Neural cell (in vitro differentiated cells): ENCODE results near the gene ACAD10. TPM values are rescaled to one million over a fixed set of nuclear protein-coding genes. Genes with fewer than 3 reads are reported as not detected.

ENCODE experiments used
- H2AFZ ChIP-seq: fragments of 200-600, 300-800 bp; sonication (generic), shearing (Covaris generic); 2 replicates; pipeline ENCODE4 v1.6.0; 2014; ENCODE audit warnings: low read depth, mild to moderate bottlenecking, antibody characterized with exemption, low read length, moderate library complexity
- H3F3A ChIP-seq: fragments of 200-600 bp; shearing (Covaris generic); 2 replicates; pipeline ENCODE4 v1.6.1; 2016; ENCODE audit warnings: mild to moderate bottlenecking, moderate library complexity, mixed read lengths, antibody characterized with exemption, low read length; ENCODE audit not compliant: insufficient read depth, poor library complexity, severe bottlenecking
- H3K27ac ChIP-seq: fragments of 200-600, 300-800 bp; sonication (generic), shearing (Covaris generic); 2 replicates; pipeline ENCODE4 v1.5.1; 2014; ENCODE audit warnings: mild to moderate bottlenecking, low read length, moderate library complexity
- H3K27me3 ChIP-seq: fragments of 300-800, 200-600 bp; sonication (generic), shearing (Covaris generic); 2 replicates; pipeline ENCODE4 v1.6.0; 2014; ENCODE audit warnings: mild to moderate bottlenecking, low read depth, low read length, moderate library complexity; ENCODE audit not compliant: insufficient read depth
- H3K36me3 ChIP-seq: fragments of 300-800, 200-600 bp; sonication (generic), shearing (Covaris generic); 2 replicates; pipeline ENCODE4 v1.5.1; 2014; ENCODE audit warnings: mild to moderate bottlenecking, antibody characterized with exemption, low read length, moderate library complexity; ENCODE audit not compliant: insufficient read depth
- H3K4me2 ChIP-seq: fragments of 300-800, 200-600 bp; sonication (generic), shearing (Covaris generic); 2 replicates; pipeline ENCODE4 v1.6.0; 2014; ENCODE audit warnings: mild to moderate bottlenecking, low read length
- H3K4me3 ChIP-seq: fragments of 300-800, 200-600 bp; sonication (generic), shearing (Covaris generic); 2 replicates; pipeline ENCODE4 v1.5.1; 2014; ENCODE audit warnings: mild to moderate bottlenecking, low read length, moderate library complexity
- H3K79me2 ChIP-seq: fragments of 200-600 bp; shearing (Covaris generic); replicated peaks from 2 replicates; pipeline ENCODE4 v1.6.0; 2014; ENCODE audit warnings: mild to moderate bottlenecking, low read length, moderate library complexity; ENCODE audit not compliant: insufficient read depth
- H3K9ac ChIP-seq: fragments of 300-800, 200-600 bp; sonication (generic), shearing (Covaris generic); 2 replicates; pipeline ENCODE4 v1.6.1; 2016; ENCODE audit warnings: mild to moderate bottlenecking, low read length, mixed read lengths
- H3K9me2 ChIP-seq: fragments of 200-600 bp; shearing (Covaris generic); 2 replicates; pipeline ENCODE4 v1.6.1; 2016; ENCODE audit warnings: mild to moderate bottlenecking, low read length, mixed read lengths; ENCODE audit not compliant: insufficient read depth
- H3K9me3 ChIP-seq: fragments of 200-600, 300-800 bp; sonication (generic), shearing (Covaris generic); 2 replicates; pipeline ENCODE4 v1.6.1; 2016; ENCODE audit warnings: mild to moderate bottlenecking, mixed run types, low read length, moderate library complexity, mixed read lengths
- H4K20me1 ChIP-seq: fragments of 200-600 bp; shearing (Covaris generic); 2 replicates; pipeline ENCODE4 v1.6.1; 2016; ENCODE audit warnings: mild to moderate bottlenecking, mixed run types; ENCODE audit not compliant: insufficient read depth
- EP300 ChIP-seq: fragments of 450-650 bp; conservative IDR thresholded peaks from 2 replicates; pipeline ENCODE4 v1.6.1; 2014; ENCODE audit warnings: antibody characterized with exemption, mild to moderate bottlenecking, moderate library complexity; ENCODE audit not compliant: poor library complexity, severe bottlenecking
- EZH2 ChIP-seq: fragments of 200-600, 300-800 bp; shearing (Covaris generic), sonication (generic); IDR thresholded peaks from 2 replicates; pipeline ENCODE4 v1.6.1; 2014; ENCODE audit warnings: antibody characterized with exemption, low read length, borderline replicate concordance, mild to moderate bottlenecking; ENCODE audit not compliant: insufficient read depth, poor library complexity, severe bottlenecking
- MXI1 ChIP-seq: fragments of 450-650 bp; conservative IDR thresholded peaks from 2 replicates; pipeline ENCODE4 v1.6.1; 2014; ENCODE audit warnings: antibody characterized with exemption, mild to moderate bottlenecking; ENCODE audit not compliant: poor library complexity, severe bottlenecking
- POLR2AphosphoS5 ChIP-seq: IDR thresholded peaks from 2 replicates; pipeline ENCODE4 v1.6.1; 2012
- RAD21 ChIP-seq: fragments of 450-650 bp; conservative IDR thresholded peaks from 2 replicates; pipeline ENCODE4 v1.6.1; 2014; ENCODE audit warnings: antibody characterized with exemption, mild to moderate bottlenecking, moderate library complexity
- SMC3 ChIP-seq: fragments of 450-650 bp; conservative IDR thresholded peaks from 2 replicates; pipeline ENCODE4 v1.6.1; 2014; ENCODE audit warnings: antibody characterized with exemption, mild to moderate bottlenecking, moderate library complexity; ENCODE audit not compliant: poor library complexity
- TAF1 ChIP-seq: IDR thresholded peaks from 2 replicates; pipeline ENCODE4 v1.6.1; 2012; ENCODE audit warnings: low read depth
- polyA plus RNA-seq: library from polyadenylated mRNA; depleted of rRNA; stranded (reverse); fragments of >200 nt; gene quantifications from 2 replicates; pipeline ENCODE4 v1.2.3, GENCODE V29; 2014
- TF ChIP-seq, protein P1 (sequence below): fragments of 450-650 bp; IDR thresholded peaks from 2 replicates; pipeline ENCODE4 v1.5.1; 2014; ENCODE audit warnings: antibody characterized with exemption, mild to moderate bottlenecking, moderate library complexity; ENCODE audit not compliant: poor library complexity, severe bottlenecking
- TF ChIP-seq, protein P2 (sequence below): IDR thresholded peaks from 2 replicates; pipeline ENCODE4 v1.6.1; 2012; ENCODE audit warnings: borderline replicate concordance

Gene ACAD10
- polyA plus RNA-seq, 1 donor from 2014 or later = 25.7 TPM

DNA sequence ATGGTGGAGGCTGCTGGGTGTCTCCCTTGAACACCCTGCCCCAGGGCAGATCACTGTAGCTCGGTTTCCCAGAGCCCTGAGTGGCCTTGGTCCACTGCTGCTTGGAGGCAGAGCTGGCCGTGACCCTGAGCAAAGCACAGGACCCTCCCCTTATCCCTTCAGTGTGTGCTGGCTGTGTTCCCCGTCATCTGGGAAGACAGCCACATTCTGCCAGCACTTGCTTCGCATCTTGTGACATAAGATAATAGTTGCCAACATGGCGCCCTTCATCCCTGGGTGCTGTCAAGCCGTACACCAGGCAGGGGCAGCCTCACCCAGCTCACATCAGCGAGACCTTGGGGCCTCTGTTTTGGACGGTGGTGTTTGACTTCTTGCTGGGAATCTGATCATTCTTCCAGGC is 68.8 kb downstream of the ACAD10 start:
- no peak overlapping the region for H2AFZ ChIP-seq
- no peak overlapping the region for H3K4me2 ChIP-seq
- H3K4me3 ChIP-seq = no peak overlapping the region
- no peaks in the 10 kb centered on the region for H3K79me2 ChIP-seq
- H3K27ac ChIP-seq = no peak overlapping the region
- H3K9ac ChIP-seq = no peak overlapping the region
- no peak for TF ChIP-seq EZH2
- no peak for TF ChIP-seq TAF1
- TF ChIP-seq RAD21 = no peak
- TF ChIP-seq POLR2AphosphoS5 = no peak
- no peak for TF ChIP-seq EP300
- TF ChIP-seq, protein P1, sequence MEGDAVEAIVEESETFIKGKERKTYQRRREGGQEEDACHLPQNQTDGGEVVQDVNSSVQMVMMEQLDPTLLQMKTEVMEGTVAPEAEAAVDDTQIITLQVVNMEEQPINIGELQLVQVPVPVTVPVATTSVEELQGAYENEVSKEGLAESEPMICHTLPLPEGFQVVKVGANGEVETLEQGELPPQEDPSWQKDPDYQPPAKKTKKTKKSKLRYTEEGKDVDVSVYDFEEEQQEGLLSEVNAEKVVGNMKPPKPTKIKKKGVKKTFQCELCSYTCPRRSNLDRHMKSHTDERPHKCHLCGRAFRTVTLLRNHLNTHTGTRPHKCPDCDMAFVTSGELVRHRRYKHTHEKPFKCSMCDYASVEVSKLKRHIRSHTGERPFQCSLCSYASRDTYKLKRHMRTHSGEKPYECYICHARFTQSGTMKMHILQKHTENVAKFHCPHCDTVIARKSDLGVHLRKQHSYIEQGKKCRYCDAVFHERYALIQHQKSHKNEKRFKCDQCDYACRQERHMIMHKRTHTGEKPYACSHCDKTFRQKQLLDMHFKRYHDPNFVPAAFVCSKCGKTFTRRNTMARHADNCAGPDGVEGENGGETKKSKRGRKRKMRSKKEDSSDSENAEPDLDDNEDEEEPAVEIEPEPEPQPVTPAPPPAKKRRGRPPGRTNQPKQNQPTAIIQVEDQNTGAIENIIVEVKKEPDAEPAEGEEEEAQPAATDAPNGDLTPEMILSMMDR = no peak
- no peak for TF ChIP-seq SMC3
- TF ChIP-seq MXI1 = no peak
- TF ChIP-seq, protein P2, sequence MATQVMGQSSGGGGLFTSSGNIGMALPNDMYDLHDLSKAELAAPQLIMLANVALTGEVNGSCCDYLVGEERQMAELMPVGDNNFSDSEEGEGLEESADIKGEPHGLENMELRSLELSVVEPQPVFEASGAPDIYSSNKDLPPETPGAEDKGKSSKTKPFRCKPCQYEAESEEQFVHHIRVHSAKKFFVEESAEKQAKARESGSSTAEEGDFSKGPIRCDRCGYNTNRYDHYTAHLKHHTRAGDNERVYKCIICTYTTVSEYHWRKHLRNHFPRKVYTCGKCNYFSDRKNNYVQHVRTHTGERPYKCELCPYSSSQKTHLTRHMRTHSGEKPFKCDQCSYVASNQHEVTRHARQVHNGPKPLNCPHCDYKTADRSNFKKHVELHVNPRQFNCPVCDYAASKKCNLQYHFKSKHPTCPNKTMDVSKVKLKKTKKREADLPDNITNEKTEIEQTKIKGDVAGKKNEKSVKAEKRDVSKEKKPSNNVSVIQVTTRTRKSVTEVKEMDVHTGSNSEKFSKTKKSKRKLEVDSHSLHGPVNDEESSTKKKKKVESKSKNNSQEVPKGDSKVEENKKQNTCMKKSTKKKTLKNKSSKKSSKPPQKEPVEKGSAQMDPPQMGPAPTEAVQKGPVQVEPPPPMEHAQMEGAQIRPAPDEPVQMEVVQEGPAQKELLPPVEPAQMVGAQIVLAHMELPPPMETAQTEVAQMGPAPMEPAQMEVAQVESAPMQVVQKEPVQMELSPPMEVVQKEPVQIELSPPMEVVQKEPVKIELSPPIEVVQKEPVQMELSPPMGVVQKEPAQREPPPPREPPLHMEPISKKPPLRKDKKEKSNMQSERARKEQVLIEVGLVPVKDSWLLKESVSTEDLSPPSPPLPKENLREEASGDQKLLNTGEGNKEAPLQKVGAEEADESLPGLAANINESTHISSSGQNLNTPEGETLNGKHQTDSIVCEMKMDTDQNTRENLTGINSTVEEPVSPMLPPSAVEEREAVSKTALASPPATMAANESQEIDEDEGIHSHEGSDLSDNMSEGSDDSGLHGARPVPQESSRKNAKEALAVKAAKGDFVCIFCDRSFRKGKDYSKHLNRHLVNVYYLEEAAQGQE = no peak
- H3K36me3 ChIP-seq = no peaks in the 10 kb centered on the region
- no peaks in the 10 kb centered on the region for H4K20me1 ChIP-seq
- H3K27me3 ChIP-seq = no peaks in the 10 kb centered on the region
- no peaks in the 10 kb centered on the region for H3F3A ChIP-seq
- H3K9me3 ChIP-seq = no peaks in the 10 kb centered on the region
- no peaks in the 10 kb centered on the region for H3K9me2 ChIP-seq

DNA sequence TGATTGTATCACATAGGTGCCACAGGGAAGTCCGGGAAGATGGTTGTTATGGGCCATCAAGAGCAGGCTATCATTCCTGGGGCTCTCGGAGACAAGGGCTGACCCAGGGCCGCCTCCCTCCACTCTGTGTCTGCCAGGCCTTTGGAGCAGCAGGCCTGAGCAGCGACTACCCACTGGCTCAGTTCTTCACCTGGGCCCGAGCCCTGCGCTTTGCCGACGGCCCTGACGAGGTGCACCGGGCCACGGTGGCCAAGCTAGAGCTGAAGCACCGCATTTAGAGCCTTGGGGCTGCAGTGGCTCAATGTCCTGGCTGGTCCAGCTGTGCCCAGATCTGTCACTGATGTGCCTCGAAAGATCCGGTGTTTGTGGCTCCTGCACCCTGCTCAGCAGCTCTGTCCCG is 70.3 kb downstream of the ACAD10 start:
- Histone ChIP-seq H3K36me3 (no peaks in the 10 kb centered on the region), H2AFZ (no peak overlapping the region), H3K27ac (no peak overlapping the region), H3K9me3 (no peaks in the 10 kb centered on the region), H3K4me3 (no peak overlapping the region), H3K9me2 (no peaks in the 10 kb centered on the region), H3K27me3 (no peaks in the 10 kb centered on the region), H3F3A (no peaks in the 10 kb centered on the region), H3K9ac (no peak overlapping the region), H3K4me2 (no peak overlapping the region), H3K79me2 (no peaks in the 10 kb centered on the region), H4K20me1 (no peaks in the 10 kb centered on the region)
- TF ChIP-seq MXI1 (no peak), TAF1 (no peak), EP300 (no peak), EZH2 (no peak), RAD21 (no peak), SMC3 (no peak), POLR2AphosphoS5 (no peak)
- TF ChIP-seq, protein P1 = no peak
- TF ChIP-seq, protein P2 = no peak
